Measurements from ENCODE around the gene KPNA1. TPM values are rescaled to one million over a fixed set of nuclear protein-coding genes. Genes with fewer than 3 reads are reported as not detected.
A peak's percentile ranks its signal among the peaks of the same experiment; 100 is the strongest.
"Not testable (repeated sequence)": the region's sequence is repeated elsewhere in the genome, so short reads cannot be mapped to it uniquely, and the experiment has no call there.

Gene KPNA1
- total RNA-seq, 2 experiments from 2014 or later = 43.4 to 46.0 TPM

GRCh38 chr3:122443762-122444490, 70.8 kb downstream of the KPNA1 start:
- CTCF ChIA-PET; H3K9me3 Mint-ChIP-seq; H3K27me3 Mint-ChIP-seq; H3K4me1 Mint-ChIP-seq (ENCODE audit: low read depth); H3K4me3 Mint-ChIP-seq; H3K27ac Mint-ChIP-seq; POLR2A ChIA-PET; DNase-seq; intact Hi-C loops (cut with micrococcal nuclease): not testable (repeated sequence)
- H3K36me3 Mint-ChIP-seq = peaks cover 80% of the 10 kb centered on the region

GRCh38 chr3:122443090-122443489, 71.6 kb downstream of the KPNA1 start:
- H3K27me3 Mint-ChIP-seq = no peaks in the 10 kb centered on the region
- H3K4me3 Mint-ChIP-seq = no peak overlapping the region
- POLR2A ChIA-PET = no interaction called here
- H3K4me1 Mint-ChIP-seq (ENCODE audit: low read depth) = peaks cover 2% of the 10 kb centered on the region
- CTCF ChIA-PET = no interaction called here
- peaks cover 75% of the 10 kb centered on the region for H3K36me3 Mint-ChIP-seq
- DNase-seq = no peak
- peaks cover 5% of the 10 kb centered on the region for H3K9me3 Mint-ChIP-seq
- intact Hi-C loops (cut with micrococcal nuclease) = no loop called here
- no peak overlapping the region for H3K27ac Mint-ChIP-seq

GRCh38 chr3:122435950-122436349, 78.8 kb downstream of the KPNA1 start:
- ChIA-PET POLR2A (no interaction called here), CTCF (no interaction called here)
- no peaks in the 10 kb centered on the region for H3K4me1 Mint-ChIP-seq (ENCODE audit: low read depth)
- peaks cover 5% of the 10 kb centered on the region for H3K9me3 Mint-ChIP-seq
- no peak for DNase-seq
- intact Hi-C loops (cut with micrococcal nuclease) = no loop called here
- H3K27me3 Mint-ChIP-seq = no peaks in the 10 kb centered on the region
- no peak overlapping the region for H3K4me3 Mint-ChIP-seq
- peaks cover 60% of the 10 kb centered on the region for H3K36me3 Mint-ChIP-seq
- H3K27ac Mint-ChIP-seq = no peak overlapping the region

GRCh38 chr3:122430371-122430770, 84.4 kb downstream of the KPNA1 start:
- no peak for DNase-seq
- Mint-ChIP-seq H3K36me3 (peaks cover 65% of the 10 kb centered on the region), H3K4me3 (no peak overlapping the region), H3K27me3 (no peaks in the 10 kb centered on the region), H3K27ac (no peak overlapping the region), H3K4me1 (ENCODE audit: low read depth) (peaks cover 23% of the 10 kb centered on the region), H3K9me3 (peaks cover 3% of the 10 kb centered on the region)
- intact Hi-C loops (cut with micrococcal nuclease) = no loop called here
- ChIA-PET CTCF (no interaction called here), POLR2A (no interaction called here)

- POLR2A ChIA-PET = interaction anchor here (1.0 to 1.1 kb wide), 2 partner anchors 55 to 63 kb away, joined by 3 to 4 read pairs; no protein-coding TSS in a partner anchor
These were observed 86.8 kb downstream of the KPNA1 start for GRCh38 chr3:122427857-122428471.

GRCh38 chr3:122421836-122422235, 92.9 kb downstream of the KPNA1 start:
- intact Hi-C loops (cut with micrococcal nuclease) = no loop called here
- no peak for DNase-seq
- H3K9me3 Mint-ChIP-seq = no peaks in the 10 kb centered on the region
- no peak overlapping the region for H3K27ac Mint-ChIP-seq
- H3K27me3 Mint-ChIP-seq = no peaks in the 10 kb centered on the region
- ChIA-PET POLR2A (no interaction called here), CTCF (no interaction called here)
- H3K36me3 Mint-ChIP-seq = peaks cover 28% of the 10 kb centered on the region
- H3K4me3 Mint-ChIP-seq = no peak overlapping the region
- peaks cover 13% of the 10 kb centered on the region for H3K4me1 Mint-ChIP-seq (ENCODE audit: low read depth)

More at GRCh38 chr3:122427857-122428471, 86.8 kb downstream of the KPNA1 start:
- CTCF ChIA-PET = no interaction called here
- intact Hi-C loops (cut with micrococcal nuclease) = loop anchor here (1.0 to 2.0 kb wide), 4 partner anchors 12 to 106 kb away; partner anchors contain the start of gene WDR5B
- H3K4me1 Mint-ChIP-seq (ENCODE audit: low read depth) = peaks cover 23% of the 10 kb centered on the region
- peak overlapping the region; percentile 74 for H3K27ac Mint-ChIP-seq
- peaks cover 59% of the 10 kb centered on the region for H3K36me3 Mint-ChIP-seq
- peaks cover 3% of the 10 kb centered on the region for H3K9me3 Mint-ChIP-seq
- H3K4me3 Mint-ChIP-seq = no peak overlapping the region
- DNase-seq = no peak
- no peaks in the 10 kb centered on the region for H3K27me3 Mint-ChIP-seq

GRCh38 chr3:122421101-122421500, 93.6 kb downstream of the KPNA1 start:
- Mint-ChIP-seq H3K27me3 (no peaks in the 10 kb centered on the region), H3K4me1 (ENCODE audit: low read depth) (peaks cover 17% of the 10 kb centered on the region), H3K27ac (no peak overlapping the region), H3K36me3 (peaks cover 21% of the 10 kb centered on the region), H3K9me3 (no peaks in the 10 kb centered on the region), H3K4me3 (no peak overlapping the region)
- ChIA-PET POLR2A (no interaction called here), CTCF (no interaction called here)
- intact Hi-C loops (cut with micrococcal nuclease) = no loop called here
- DNase-seq = no peak

GRCh38 chr3:122416966-122417365, 97.8 kb downstream of the KPNA1 start:
- Mint-ChIP-seq H3K27me3 (peaks cover 1% of the 10 kb centered on the region), H3K4me3 (peak overlapping the region; percentile 91), H3K36me3 (peaks cover 12% of the 10 kb centered on the region), H3K9me3 (no peaks in the 10 kb centered on the region), H3K4me1 (ENCODE audit: low read depth) (peaks cover 47% of the 10 kb centered on the region), H3K27ac (peak overlapping the region; percentile 97)
- ChIA-PET POLR2A (interaction anchor here (1.0 to 2.7 kb wide), 4 partner anchors 33 to 147 kb away, joined by 5 to 27 read pairs (median 8); partner anchors contain the start of genes DTX3L, FAM162A, KPNA1 and MIX23), CTCF (interaction anchor here (1.2 to 2.1 kb wide), 4 partner anchors 24 to 871 kb away, joined by 3 to 12 read pairs (median 7); partner anchors contain the start of genes FAM162A, MIX23 and POLQ)
- DNase-seq = no peak
- intact Hi-C loops (cut with micrococcal nuclease) = loop anchor here (1.0 to 10.0 kb wide), 7 partner anchors 11 to 670 kb away; partner anchors contain the start of genes EAF2, FAM162A, GOLGB1 and HSPBAP1

GRCh38 chr3:122415762-122416654, 98.7 kb downstream of the KPNA1 start, which contains the start of gene WDR5B:
TSS of gene WDR5B (minus strand) at chr3:122416062. CDS start at chr3:122415528, 534 bp downstream.
- peak; percentile 99 for DNase-seq
- POLR2A ChIA-PET = interaction anchor here (0.8 to 2.7 kb wide), 6 partner anchors 23 to 263 kb away, joined by 5 to 27 read pairs (median 5); partner anchors contain the start of genes DTX3L, FAM162A, KPNA1 and MIX23
- Mint-ChIP-seq H3K4me1 (ENCODE audit: low read depth) (peaks cover 47% of the 10 kb centered on the region), H3K36me3 (peaks cover 8% of the 10 kb centered on the region), H3K4me3 (peak within 1 kb of the TSS; percentile 91), H3K27me3 (peaks cover 1% of the 10 kb centered on the region), H3K27ac (peak within 1 kb of the TSS; percentile 97), H3K9me3 (no peaks in the 10 kb centered on the region)
- intact Hi-C loops (cut with micrococcal nuclease) = loop anchor here (1.0 to 10.0 kb wide), 7 partner anchors 12 to 669 kb away; partner anchors contain the start of genes EAF2, FAM162A, GOLGB1 and HSPBAP1
- CTCF ChIA-PET = interaction anchor here (0.6 to 2.1 kb wide), 8 partner anchors 8 to 870 kb away, joined by 3 to 12 read pairs (median 3); partner anchors contain the start of genes FAM162A, MIX23 and POLQ

- Mint-ChIP-seq H3K27ac (peak overlapping the region; percentile 97), H3K4me3 (peak overlapping the region; percentile 91), H3K4me1 (ENCODE audit: low read depth) (peaks cover 50% of the 10 kb centered on the region), H3K27me3 (peaks cover 1% of the 10 kb centered on the region), H3K36me3 (peaks cover 8% of the 10 kb centered on the region), H3K9me3 (no peaks in the 10 kb centered on the region)
- intact Hi-C loops (cut with micrococcal nuclease) = loop anchor here (5.0 to 10.0 kb wide), 3 partner anchors 313 to 668 kb away; partner anchors contain the start of genes GOLGB1, HSPBAP1 and SLC49A4
- peak; percentile 67 for DNase-seq
- CTCF ChIA-PET = interaction anchor here (0.6 to 2.1 kb wide), 6 partner anchors 8 to 318 kb away, joined by 3 to 12 read pairs (median 3); partner anchors contain the start of genes FAM162A and MIX23
- POLR2A ChIA-PET = interaction anchor here (0.9 to 2.7 kb wide), 4 partner anchors 18 to 264 kb away, joined by 3 to 27 read pairs (median 8); partner anchors contain the start of genes FAM162A, KPNA1 and MIX23
These were observed 99.5 kb downstream of the KPNA1 start for GRCh38 chr3:122415104-122415744.

GRCh38 chr3:122414391-122414790, 100.3 kb downstream of the KPNA1 start:
- DNase-seq = no peak
- Mint-ChIP-seq H3K36me3 (peaks cover 12% of the 10 kb centered on the region), H3K9me3 (no peaks in the 10 kb centered on the region), H3K4me3 (peak overlapping the region; percentile 91), H3K4me1 (ENCODE audit: low read depth) (peaks cover 53% of the 10 kb centered on the region), H3K27me3 (peaks cover 1% of the 10 kb centered on the region), H3K27ac (peak overlapping the region; percentile 97)
- ChIA-PET CTCF (no interaction called here), POLR2A (interaction anchor here (0.9 to 2.7 kb wide), 3 partner anchors 19 to 100 kb away, joined by 3 to 27 read pairs (median 11); partner anchors contain the start of genes FAM162A, KPNA1 and MIX23)
- intact Hi-C loops (cut with micrococcal nuclease) = loop anchor here (10.0 kb wide), 1 partner anchor 380 kb away; the partner anchor contains the start of genes HSPBAP1 and SLC49A4
